ENCODE data around the gene EIF5.

DNA sequence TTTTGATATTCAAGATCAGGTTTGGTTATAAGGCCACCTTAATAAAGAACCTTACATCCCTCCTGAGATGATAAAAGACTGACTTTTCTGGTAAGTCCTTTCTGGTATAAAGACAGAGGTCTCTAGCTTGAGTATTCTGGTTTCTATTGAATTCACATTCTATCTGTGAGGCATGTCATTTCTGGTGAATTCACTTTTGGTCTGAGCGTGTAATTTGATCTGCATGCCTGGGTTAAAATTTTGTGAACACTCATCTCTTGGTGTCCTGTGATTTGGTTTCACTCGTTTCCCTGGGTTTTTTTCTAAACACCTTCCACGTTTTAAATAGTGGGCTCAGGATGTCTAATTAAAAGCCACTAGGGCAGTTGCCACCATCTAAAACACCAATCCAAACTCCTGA is 12.2 kb downstream of the EIF5 start:
- TF ChIP-seq, protein P1, sequence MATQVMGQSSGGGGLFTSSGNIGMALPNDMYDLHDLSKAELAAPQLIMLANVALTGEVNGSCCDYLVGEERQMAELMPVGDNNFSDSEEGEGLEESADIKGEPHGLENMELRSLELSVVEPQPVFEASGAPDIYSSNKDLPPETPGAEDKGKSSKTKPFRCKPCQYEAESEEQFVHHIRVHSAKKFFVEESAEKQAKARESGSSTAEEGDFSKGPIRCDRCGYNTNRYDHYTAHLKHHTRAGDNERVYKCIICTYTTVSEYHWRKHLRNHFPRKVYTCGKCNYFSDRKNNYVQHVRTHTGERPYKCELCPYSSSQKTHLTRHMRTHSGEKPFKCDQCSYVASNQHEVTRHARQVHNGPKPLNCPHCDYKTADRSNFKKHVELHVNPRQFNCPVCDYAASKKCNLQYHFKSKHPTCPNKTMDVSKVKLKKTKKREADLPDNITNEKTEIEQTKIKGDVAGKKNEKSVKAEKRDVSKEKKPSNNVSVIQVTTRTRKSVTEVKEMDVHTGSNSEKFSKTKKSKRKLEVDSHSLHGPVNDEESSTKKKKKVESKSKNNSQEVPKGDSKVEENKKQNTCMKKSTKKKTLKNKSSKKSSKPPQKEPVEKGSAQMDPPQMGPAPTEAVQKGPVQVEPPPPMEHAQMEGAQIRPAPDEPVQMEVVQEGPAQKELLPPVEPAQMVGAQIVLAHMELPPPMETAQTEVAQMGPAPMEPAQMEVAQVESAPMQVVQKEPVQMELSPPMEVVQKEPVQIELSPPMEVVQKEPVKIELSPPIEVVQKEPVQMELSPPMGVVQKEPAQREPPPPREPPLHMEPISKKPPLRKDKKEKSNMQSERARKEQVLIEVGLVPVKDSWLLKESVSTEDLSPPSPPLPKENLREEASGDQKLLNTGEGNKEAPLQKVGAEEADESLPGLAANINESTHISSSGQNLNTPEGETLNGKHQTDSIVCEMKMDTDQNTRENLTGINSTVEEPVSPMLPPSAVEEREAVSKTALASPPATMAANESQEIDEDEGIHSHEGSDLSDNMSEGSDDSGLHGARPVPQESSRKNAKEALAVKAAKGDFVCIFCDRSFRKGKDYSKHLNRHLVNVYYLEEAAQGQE (tag by site-specific recombination; IDR thresholded peaks at IDR 0.05): no peak
- TF ChIP-seq ZNF48 (tag by site-specific recombination; IDR thresholded peaks at IDR 0.05): no peak
- no peak for TF ChIP-seq ZBTB1 (tag by site-specific recombination; IDR thresholded peaks at IDR 0.05)
- TF ChIP-seq, protein P2, sequence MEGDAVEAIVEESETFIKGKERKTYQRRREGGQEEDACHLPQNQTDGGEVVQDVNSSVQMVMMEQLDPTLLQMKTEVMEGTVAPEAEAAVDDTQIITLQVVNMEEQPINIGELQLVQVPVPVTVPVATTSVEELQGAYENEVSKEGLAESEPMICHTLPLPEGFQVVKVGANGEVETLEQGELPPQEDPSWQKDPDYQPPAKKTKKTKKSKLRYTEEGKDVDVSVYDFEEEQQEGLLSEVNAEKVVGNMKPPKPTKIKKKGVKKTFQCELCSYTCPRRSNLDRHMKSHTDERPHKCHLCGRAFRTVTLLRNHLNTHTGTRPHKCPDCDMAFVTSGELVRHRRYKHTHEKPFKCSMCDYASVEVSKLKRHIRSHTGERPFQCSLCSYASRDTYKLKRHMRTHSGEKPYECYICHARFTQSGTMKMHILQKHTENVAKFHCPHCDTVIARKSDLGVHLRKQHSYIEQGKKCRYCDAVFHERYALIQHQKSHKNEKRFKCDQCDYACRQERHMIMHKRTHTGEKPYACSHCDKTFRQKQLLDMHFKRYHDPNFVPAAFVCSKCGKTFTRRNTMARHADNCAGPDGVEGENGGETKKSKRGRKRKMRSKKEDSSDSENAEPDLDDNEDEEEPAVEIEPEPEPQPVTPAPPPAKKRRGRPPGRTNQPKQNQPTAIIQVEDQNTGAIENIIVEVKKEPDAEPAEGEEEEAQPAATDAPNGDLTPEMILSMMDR (tag by site-specific recombination; IDR thresholded peaks at IDR 0.05): no peak
- TF ChIP-seq KLF8 (tag by site-specific recombination; IDR thresholded peaks at IDR 0.05): no peak
- TF ChIP-seq, protein P3, sequence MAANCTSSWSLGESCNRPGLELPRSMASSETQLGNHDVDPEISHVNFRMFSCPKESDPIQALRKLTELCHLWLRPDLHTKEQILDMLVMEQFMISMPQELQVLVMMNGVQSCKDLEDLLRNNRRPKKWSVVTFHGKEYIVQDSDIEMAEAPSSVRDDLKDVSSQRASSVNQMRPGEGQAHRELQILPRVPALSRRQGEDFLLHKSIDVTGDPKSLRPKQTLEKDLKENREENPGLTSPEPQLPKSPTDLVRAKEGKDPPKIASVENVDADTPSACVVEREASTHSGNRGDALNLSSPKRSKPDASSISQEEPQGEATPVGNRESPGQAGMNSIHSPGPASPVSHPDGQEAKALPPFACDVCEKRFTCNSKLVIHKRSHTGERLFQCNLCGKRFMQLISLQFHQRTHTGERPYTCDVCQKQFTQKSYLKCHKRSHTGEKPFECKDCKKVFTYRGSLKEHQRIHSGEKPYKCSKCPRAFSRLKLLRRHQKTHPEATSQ (tag by site-specific recombination; IDR thresholded peaks at IDR 0.05): no peak
- no peak for TF ChIP-seq YY1 (tag by site-specific recombination; IDR thresholded peaks at IDR 0.05)
- no peak for TF ChIP-seq HOXA7 (CRISPR knock-in tag; IDR thresholded peaks at IDR 0.05; ENCODE audit: borderline replicate concordance)
- TF ChIP-seq, protein P4, sequence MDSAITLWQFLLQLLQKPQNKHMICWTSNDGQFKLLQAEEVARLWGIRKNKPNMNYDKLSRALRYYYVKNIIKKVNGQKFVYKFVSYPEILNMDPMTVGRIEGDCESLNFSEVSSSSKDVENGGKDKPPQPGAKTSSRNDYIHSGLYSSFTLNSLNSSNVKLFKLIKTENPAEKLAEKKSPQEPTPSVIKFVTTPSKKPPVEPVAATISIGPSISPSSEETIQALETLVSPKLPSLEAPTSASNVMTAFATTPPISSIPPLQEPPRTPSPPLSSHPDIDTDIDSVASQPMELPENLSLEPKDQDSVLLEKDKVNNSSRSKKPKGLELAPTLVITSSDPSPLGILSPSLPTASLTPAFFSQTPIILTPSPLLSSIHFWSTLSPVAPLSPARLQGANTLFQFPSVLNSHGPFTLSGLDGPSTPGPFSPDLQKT (IDR thresholded peaks at IDR 0.05; ENCODE audit: borderline replicate concordance, low read depth, low read length): no peak
- TF ChIP-seq KLF9 (tag by site-specific recombination; IDR thresholded peaks at IDR 0.05; ENCODE audit: low read depth): no peak
- TF ChIP-seq ZIC2 (tag by site-specific recombination; IDR thresholded peaks at IDR 0.05): no peak
- TF ChIP-seq ZNF174 (tag by site-specific recombination; IDR thresholded peaks at IDR 0.05): no peak
